H7 (cell line): Measurements from ENCODE around the gene ADCK2. TPM values are rescaled to one million over a fixed set of nuclear protein-coding genes. Genes with fewer than 3 reads are reported as not detected.
"Not testable (repeated sequence)": the region's sequence is repeated elsewhere in the genome, so short reads cannot be mapped to it uniquely, and the experiment has no call there.

ENCODE experiments used
- DNase-seq: peaks from one replicate; pipeline ENCODE4 v3.0.0; 2012
- H3K27me3 ChIP-seq: 2 replicates; pipeline ENCODE4 v1.6.0; 2011; ENCODE audit warnings: mild to moderate bottlenecking, low read length; ENCODE audit not compliant: control insufficient read depth, insufficient read depth
- H3K36me3 ChIP-seq: replicated peaks from 2 replicates; pipeline ENCODE4 v1.5.1; 2011; ENCODE audit warnings: low read length; ENCODE audit not compliant: control insufficient read depth, insufficient read depth
- H3K4me3 ChIP-seq: 2 replicates; pipeline ENCODE4 v1.5.1; 2011; ENCODE audit warnings: low read depth, mild to moderate bottlenecking, control low read depth, low read length, moderate library complexity; ENCODE audit not compliant: insufficient read depth
- total RNA-seq: library from RNA; depleted of rRNA; stranded (reverse); fragments of >200 nt; shearing (Covaris generic); gene quantifications from 2 replicates; pipeline ENCODE4 v1.2.3, GENCODE V29; 2014; rRNA removed

ADCK2 gene
- 16.0 and 17.3 TPM in 2 replicates for total RNA-seq

DNA sequence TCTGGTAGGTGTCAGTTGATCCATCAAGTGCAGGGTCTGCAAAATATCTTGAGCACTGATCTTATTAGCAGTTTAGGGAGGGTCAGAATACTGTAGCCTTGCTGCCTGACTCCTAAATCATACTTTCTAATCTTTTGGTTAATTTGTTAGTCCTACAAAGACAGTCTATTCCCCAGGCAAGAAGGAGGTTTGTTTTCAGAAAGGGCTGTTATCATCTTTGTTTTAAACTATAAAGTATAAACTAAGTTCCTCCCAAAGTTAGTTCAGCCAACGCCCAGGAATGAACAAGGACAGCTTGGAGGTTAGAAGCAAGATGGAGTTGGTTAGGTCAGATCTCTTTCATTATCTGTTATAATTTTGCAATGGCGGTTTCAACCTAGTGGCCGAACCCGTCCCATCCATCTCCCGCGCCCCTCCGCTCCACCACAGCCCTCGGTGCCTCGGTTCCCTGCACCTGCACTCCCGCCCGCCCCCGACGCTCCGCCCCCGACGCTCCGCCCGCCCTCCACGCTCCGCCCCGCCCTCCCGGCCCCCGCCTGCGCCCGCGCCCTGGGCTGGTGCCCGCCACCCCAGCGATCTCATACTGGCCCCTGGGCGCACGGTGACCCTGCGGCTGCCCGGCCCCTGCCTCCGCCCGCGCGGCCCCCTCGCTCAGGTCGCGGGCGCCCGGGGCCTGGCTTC, at the start of gene ADCK2:
Gene ADCK2 (plus strand): TSS at position 564 of the 681 bp plus-strand sequence. CDS start 386 bp downstream, outside the sequence.
- DNase-seq: peak; percentile 98
- Histone ChIP-seq H3K27me3 (peaks cover 13% of the 10 kb centered on the region; the same call in 1 of the 2 replicates), H3K4me3 (peak within 1 kb of the TSS; percentile 73), H3K36me3 (no peaks in the 10 kb centered on the region; the same call in none of the 2 replicates)

- H3K36me3 ChIP-seq: no peaks in the 10 kb centered on the region
- H3K4me3 ChIP-seq: no peak overlapping the region
- DNase-seq: no peak
- H3K27me3 ChIP-seq: no peaks in the 10 kb centered on the region
These were observed 48.8 kb upstream of the ADCK2 start for GRCh38 chr7:140623980-140624379.

GRCh38 chr7:140624392-140625191, 48.2 kb upstream of the ADCK2 start:
- no peak for DNase-seq
- Histone ChIP-seq H3K27me3 (no peaks in the 10 kb centered on the region), H3K36me3 (no peaks in the 10 kb centered on the region), H3K4me3 (no peak overlapping the region)

GRCh38 chr7:140625192-140625558, 47.6 kb upstream of the ADCK2 start:
- not testable (repeated sequence) for H3K4me3 ChIP-seq, H3K36me3 ChIP-seq, H3K27me3 ChIP-seq, DNase-seq

DNA sequence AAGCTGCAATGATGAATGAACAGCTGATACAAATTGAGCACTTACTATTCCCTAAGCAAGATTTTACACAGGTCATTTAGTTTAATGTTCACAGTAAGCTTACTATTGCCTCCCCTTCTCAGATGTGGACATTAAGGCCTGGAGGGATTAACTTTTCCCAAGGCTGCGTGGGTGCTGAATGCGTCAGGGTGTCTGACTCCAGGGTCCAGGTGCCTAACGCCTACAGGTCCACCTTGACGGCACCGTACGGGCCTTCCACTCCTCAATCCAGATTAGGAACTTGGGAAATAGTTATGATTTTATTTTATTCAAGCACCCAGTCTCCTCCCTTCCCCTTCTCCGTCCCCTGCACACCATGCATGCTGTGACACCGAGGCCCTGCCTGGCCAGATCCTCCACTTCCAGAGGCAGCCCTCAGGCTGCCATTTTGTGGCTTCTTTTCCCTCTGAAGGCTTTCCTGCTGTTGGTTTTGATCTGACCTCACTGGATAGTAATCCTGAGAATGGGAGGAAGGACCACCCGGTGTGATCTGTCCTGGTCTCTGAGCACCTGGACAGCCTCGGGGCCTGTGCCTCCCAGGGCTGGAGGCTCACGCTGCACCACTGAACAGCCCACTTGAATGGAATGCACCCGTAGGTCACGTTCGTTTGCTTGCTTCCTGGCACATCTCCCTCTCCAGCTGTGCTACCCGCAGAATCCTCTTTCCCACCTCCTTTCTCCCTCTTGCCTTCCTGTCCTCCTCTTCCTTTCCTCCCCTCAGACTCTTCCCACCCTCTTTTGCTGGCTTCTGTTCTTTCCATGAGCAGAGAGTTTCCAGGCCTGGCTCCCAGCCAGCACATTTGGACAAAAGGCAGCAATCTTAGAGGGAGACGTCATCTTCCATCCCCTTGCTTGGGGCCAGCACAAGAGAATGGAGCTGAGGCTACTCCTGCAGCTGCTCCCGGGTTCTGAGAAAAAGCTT, 46.6 kb upstream of the ADCK2 start:
- Histone ChIP-seq H3K36me3 (no peaks in the 10 kb centered on the region), H3K27me3 (no peaks in the 10 kb centered on the region), H3K4me3 (no peak overlapping the region)
- DNase-seq: peak; percentile 57

DNA sequence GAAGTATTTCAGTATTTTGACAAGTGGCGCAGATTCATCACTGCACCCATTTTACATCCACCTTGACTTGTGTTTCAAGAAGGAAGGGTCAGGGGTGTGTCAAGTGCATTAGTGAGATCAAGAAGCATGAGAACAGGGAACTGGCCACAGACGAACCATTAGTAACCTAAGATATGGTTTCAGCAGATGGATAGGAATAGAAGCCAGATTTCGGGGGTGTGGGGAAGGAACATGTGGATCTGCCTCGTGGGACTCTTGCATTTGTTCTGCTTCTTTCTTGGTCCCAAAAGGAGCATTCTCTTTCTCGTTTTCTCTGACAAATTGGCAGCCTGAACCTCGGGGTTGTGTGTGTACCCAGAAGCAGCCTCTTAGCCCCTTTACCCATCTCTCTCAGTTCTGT, 41.7 kb upstream of the ADCK2 start:
- no peak for DNase-seq
- Histone ChIP-seq H3K4me3 (no peak overlapping the region), H3K36me3 (no peaks in the 10 kb centered on the region), H3K27me3 (no peaks in the 10 kb centered on the region)

DNA sequence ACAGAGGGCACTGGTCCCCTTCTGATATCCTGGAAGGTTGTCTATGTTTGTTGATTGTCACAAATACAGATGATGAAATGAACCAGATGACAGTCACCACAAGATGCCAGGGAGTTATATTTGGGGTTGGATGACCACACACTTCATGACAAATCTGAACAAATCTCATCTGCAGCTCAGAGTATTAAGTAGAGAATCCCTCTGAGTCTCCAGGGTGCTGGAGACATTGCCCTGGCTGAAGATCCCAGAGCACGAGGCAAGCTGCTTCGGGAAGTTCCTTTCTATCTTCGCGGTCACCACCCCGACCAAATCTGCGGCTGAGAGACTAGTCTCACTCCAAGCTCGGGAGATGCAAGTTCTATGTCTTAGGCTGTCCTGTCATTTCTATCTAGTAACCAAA, 41.1 kb upstream of the ADCK2 start:
- DNase-seq: no peak
- no peaks in the 10 kb centered on the region for H3K27me3 ChIP-seq
- H3K4me3 ChIP-seq: no peak overlapping the region
- no peaks in the 10 kb centered on the region for H3K36me3 ChIP-seq

- peaks cover 5% of the 10 kb centered on the region; the same call in 1 of the 2 replicates for H3K27me3 ChIP-seq
- DNase-seq: peak; percentile 75
- H3K4me3 ChIP-seq: no peak overlapping the region
- no peaks in the 10 kb centered on the region for H3K36me3 ChIP-seq
These were observed 37.4 kb upstream of the ADCK2 start for GRCh38 chr7:140635345-140635744.

- Histone ChIP-seq H3K27me3 (peaks cover 5% of the 10 kb centered on the region; the same call in 1 of the 2 replicates), H3K36me3 (no peaks in the 10 kb centered on the region), H3K4me3 (no peak overlapping the region)
- peak; percentile 61 for DNase-seq
These were observed 36.9 kb upstream of the ADCK2 start for GRCh38 chr7:140635816-140636215.

DNA sequence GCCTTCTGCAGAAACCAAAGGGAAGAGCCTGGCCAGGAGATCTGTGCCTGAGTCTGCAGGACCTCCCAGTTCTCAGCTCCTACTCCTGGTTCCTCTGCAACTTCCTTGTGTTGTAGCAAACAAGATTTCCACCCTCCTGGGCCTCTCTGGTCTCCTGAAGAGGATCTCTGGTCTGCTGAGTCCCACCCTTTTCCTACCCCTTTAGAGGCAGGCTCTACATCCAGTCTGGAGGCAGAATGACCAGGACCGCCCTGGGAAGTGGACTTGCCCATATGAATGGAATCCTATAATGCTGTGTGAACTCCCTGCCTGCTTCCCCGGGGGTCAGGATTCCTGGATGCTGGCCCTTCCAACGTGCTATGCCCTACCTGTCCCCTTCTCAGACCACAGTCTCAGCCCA, 35.3 kb upstream of the ADCK2 start:
- H3K27me3 ChIP-seq: peaks cover 12% of the 10 kb centered on the region
- DNase-seq: no peak
- H3K36me3 ChIP-seq: no peaks in the 10 kb centered on the region
- H3K4me3 ChIP-seq: no peak overlapping the region

DNA sequence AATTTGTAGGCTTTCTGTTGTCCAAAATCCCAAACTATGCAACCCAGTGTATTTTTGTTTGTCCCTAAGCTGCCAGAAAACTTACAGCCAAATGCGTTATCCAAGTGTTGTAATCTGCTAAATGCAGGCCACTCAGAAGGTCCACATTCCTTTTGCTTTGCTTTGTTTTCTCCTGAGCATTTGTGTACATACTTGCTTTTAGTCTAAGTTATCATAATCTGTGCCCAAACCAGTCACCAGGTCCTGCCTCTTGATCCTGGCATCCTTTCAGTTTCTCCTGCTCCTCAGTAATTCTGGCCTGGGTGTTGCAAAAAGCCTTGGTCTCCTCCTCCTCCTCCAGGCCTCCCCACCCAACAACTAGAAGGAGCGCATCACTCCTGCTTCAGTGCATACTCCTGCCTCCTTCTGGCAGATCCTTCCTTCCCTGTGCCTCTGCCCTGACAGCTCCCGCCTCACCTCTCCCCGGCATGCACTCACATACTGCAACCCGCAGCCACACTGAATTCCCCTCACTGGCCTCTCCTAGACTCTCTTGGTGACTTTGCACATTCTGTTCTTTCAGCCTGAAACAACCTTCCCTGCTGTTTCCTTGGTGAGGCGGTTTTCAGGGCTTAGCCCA, 34.5 kb upstream of the ADCK2 start:
- Histone ChIP-seq H3K36me3 (no peaks in the 10 kb centered on the region), H3K4me3 (no peak overlapping the region), H3K27me3 (peaks cover 12% of the 10 kb centered on the region)
- peak; percentile 75 for DNase-seq

- no peaks in the 10 kb centered on the region for H3K36me3 ChIP-seq
- DNase-seq: peak; percentile 53
- peak overlapping the region; percentile 77 for H3K4me3 ChIP-seq
- H3K27me3 ChIP-seq: peaks cover 12% of the 10 kb centered on the region
These were observed 33.2 kb upstream of the ADCK2 start for GRCh38 chr7:140639366-140640053.

DNA sequence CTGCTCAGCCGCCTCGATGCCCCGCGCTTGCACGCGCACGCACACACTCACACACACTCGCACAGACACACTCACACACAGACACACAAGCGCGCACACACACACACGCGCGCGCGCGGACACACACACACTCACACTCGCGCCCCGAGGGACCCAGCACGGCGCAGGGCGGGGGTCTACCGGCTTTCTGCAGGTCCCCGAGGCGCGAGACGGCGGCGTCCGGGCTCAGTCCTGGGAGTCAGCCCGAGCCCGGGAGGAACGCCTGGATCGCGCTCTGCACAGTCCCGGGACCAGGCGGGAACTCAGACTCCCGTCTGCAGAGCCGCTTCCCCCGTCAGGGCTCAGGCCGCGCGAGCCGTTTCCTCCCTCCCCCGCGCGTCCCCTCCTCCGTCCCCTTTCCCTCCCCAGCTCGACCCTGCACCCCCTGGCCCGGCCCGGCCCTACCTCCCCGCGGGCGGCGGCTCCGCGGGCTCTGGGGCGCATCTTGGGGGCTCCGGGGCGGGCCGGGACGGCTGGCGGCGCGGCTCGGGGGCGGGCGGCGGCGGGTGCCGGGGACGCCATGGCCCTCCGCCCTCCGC, 32.6 kb upstream of the ADCK2 start:
- Histone ChIP-seq H3K27me3 (peaks cover 12% of the 10 kb centered on the region), H3K36me3 (no peaks in the 10 kb centered on the region), H3K4me3 (peak overlapping the region; percentile 77)
- DNase-seq: peak; percentile 87
